ENCODE measurements around the gene DNAJC10. TPM values are rescaled to one million over a fixed set of nuclear protein-coding genes. Genes with fewer than 3 reads are reported as not detected.

Gene DNAJC10
- total RNA-seq, 1 donor from 2014 or later = 26.0 TPM

DNA sequence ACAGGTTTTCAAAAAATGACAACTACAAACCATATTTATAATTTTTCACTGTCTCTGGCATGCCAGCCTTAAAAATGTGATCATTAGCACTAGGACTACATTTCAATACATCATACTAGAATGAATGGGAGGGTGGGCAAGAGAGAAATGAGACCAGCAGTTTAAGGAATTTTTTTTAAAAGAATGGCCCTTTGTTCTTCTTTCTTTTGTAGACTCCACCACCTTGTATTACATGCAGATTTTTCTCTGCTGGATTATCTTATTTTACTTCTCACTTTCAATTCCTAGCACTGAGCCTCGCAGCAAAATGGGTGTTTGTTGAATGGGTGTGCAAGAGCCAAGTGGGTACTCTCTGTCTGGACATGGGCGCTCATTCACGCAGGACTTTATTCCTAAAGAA is 110.4 kb downstream of the DNAJC10 start:
- Histone ChIP-seq H3K9me3 (no peaks in the 10 kb centered on the region), H3K27me3 (no peaks in the 10 kb centered on the region), H3K27ac (peak overlapping the region in 1 of 2 donors; percentile 54), H3K4me3 (no peak overlapping the region), H3K4me1 (peaks cover 0 to 10% of the 10 kb centered on the region in 2 donors), H3K36me3 (no peaks in the 10 kb centered on the region)
- intact Hi-C loops (cut with DNase I) = no loop called here
- TF ChIP-seq, protein P1, sequence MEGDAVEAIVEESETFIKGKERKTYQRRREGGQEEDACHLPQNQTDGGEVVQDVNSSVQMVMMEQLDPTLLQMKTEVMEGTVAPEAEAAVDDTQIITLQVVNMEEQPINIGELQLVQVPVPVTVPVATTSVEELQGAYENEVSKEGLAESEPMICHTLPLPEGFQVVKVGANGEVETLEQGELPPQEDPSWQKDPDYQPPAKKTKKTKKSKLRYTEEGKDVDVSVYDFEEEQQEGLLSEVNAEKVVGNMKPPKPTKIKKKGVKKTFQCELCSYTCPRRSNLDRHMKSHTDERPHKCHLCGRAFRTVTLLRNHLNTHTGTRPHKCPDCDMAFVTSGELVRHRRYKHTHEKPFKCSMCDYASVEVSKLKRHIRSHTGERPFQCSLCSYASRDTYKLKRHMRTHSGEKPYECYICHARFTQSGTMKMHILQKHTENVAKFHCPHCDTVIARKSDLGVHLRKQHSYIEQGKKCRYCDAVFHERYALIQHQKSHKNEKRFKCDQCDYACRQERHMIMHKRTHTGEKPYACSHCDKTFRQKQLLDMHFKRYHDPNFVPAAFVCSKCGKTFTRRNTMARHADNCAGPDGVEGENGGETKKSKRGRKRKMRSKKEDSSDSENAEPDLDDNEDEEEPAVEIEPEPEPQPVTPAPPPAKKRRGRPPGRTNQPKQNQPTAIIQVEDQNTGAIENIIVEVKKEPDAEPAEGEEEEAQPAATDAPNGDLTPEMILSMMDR (IDR thresholded peaks at IDR 0.05) = no peak
- DNase-seq (ENCODE audit: low spot score in 2 of 2) = no peak

DNA sequence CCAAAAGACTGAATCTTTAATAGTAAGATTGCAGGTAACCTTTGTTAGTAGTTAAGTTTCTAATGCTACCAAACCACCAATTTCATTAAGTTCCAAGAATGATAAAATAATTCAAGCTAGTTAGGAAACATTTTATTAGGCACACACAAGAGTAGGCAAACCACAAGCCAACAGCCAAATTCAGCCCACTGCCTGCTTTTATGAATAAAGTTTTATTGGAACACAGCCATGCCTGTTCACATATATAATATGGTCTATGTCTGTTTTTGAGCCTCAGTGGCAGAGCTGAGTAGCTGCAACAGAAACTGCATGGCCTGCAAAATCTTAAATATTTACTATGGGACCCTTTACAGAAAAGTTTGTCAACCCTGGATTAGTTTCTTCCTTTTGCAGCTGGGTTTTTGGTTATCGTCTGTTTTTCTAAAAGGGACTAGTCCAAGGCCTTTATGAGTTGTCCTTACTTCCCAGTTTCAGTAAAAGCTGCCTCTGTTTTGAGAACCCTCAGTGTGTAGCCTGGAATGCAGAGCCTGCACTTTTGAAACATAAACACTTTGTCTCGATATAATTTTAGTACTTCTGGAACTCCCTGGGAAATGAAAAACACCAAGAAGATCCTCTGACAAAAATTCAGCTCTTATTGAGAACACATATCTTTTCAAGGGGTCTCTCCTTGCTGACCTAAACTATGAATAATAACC is 111.3 kb downstream of the DNAJC10 start:
- TF ChIP-seq, protein P1 (IDR thresholded peaks at IDR 0.05) = no peak
- H3K27ac ChIP-seq = peak overlapping the region; percentile 37 to 54
- H3K27me3 ChIP-seq = no peaks in the 10 kb centered on the region
- no peaks in the 10 kb centered on the region for H3K36me3 ChIP-seq
- no peaks in the 10 kb centered on the region for H3K9me3 ChIP-seq
- H3K4me1 ChIP-seq = peaks cover 0 to 10% of the 10 kb centered on the region in 2 donors
- H3K4me3 ChIP-seq = no peak overlapping the region
- DNase-seq (ENCODE audit: low spot score in 2 of 2) = no peak
- intact Hi-C loops (cut with DNase I) = no loop called here

DNA sequence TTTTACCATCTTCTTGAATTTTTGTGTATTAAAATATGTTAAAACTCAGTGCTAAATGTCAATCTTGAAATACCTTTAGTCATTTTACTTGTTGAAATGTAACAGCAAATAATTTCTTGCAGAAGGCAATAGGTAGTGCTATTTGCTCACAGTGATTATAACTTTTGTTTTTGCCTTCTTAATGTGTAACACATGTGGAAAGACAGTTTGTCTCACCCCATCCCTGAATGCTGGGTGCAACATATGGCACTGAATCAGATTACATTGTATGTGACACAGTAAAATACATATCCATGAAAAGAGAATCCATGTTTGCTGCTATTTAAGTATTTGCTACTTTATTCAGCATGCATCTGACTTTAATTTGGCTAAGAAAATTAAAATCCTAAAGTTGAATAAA is 115.0 kb downstream of the DNAJC10 start:
- H3K4me1 ChIP-seq = peaks cover 0 to 10% of the 10 kb centered on the region in 2 donors
- peaks cover 3 to 5% of the 10 kb centered on the region in 2 donors for H3K36me3 ChIP-seq
- intact Hi-C loops (cut with DNase I) = no loop called here
- no peak overlapping the region for H3K27ac ChIP-seq
- no peaks in the 10 kb centered on the region for H3K9me3 ChIP-seq
- DNase-seq (ENCODE audit: low spot score in 2 of 2) = no peak
- H3K4me3 ChIP-seq = no peak overlapping the region
- H3K27me3 ChIP-seq = no peaks in the 10 kb centered on the region
- TF ChIP-seq, protein P1 (IDR thresholded peaks at IDR 0.05) = no peak

DNA sequence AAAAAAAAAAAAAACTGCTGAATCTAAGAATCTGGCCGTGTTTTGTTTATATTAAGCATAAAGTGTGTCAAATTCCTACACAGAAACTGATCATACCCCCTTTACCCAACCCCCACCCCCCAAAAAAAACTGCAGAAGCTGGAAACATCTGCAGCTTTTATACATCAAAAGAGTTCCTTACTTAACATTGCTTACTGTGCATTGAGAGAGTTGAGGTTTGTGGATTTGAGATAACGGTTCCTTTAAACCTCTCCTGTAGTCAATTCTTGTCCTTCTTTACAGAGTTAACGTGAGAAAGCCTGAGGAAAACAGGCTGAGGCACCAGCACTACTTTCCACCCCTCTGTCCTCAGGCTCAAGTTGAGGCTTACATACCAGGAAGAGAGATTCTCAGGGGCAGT is 115.9 kb downstream of the DNAJC10 start:
- intact Hi-C loops (cut with DNase I) = no loop called here
- H3K36me3 ChIP-seq = peaks cover 3 to 5% of the 10 kb centered on the region in 2 donors
- H3K27me3 ChIP-seq = no peaks in the 10 kb centered on the region
- DNase-seq (ENCODE audit: low spot score in 2 of 2) = no peak
- peaks cover 3 to 7% of the 10 kb centered on the region in 2 donors for H3K4me1 ChIP-seq
- no peaks in the 10 kb centered on the region for H3K9me3 ChIP-seq
- no peak overlapping the region for H3K4me3 ChIP-seq
- TF ChIP-seq, protein P1 (IDR thresholded peaks at IDR 0.05) = no peak
- no peak overlapping the region for H3K27ac ChIP-seq

DNA sequence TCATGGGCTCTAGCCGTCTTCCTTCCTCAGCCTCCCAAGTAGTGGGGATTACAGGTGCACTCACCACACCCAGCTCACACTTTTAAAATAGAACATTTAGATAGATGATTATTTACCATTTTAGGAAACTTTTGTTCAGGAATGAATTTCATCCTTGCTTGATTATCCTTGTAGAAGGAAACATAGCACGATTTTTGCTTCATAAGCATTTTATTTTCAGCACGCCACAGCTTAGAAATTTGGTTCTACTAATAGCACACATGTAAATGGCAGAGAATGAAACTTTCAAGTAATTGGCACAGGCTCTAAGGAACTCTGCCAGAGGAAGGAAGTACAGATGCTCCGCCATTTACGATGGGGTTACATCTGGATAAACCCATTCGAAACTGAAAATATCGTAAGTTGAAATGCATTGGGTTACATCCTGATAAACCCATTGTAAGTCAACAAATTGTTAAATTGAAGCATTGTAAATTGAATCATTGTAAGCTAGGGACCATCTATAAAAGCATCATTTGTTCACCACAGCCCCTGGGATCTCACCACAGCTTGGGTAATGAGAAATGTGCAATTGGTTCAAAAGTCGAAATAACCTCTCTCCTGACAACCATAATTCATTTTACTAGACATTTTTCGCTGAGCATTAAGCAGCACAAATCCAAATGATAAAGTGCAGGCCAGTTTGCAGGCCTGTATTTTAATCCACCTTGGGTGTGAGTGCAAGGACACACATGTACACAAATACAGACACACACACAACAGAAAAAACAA is 117.2 kb downstream of the DNAJC10 start:
- Histone ChIP-seq H3K27me3 (no peaks in the 10 kb centered on the region), H3K27ac (no peak overlapping the region), H3K4me3 (no peak overlapping the region), H3K9me3 (no peaks in the 10 kb centered on the region), H3K4me1 (peaks cover 0 to 3% of the 10 kb centered on the region in 2 donors), H3K36me3 (peaks cover 3 to 5% of the 10 kb centered on the region in 2 donors)
- TF ChIP-seq, protein P1 (IDR thresholded peaks at IDR 0.05) = no peak
- DNase-seq (ENCODE audit: low spot score in 2 of 2) = no peak
- intact Hi-C loops (cut with DNase I) = no loop called here
